OCI-LY7 (cell line): ENCODE data around the gene SENP6.

Experiments used
- EZH2phosphoT487 ChIP-seq: fragments of 200-600 bp; sonication (generic); IDR thresholded peaks from 2 replicates; pipeline ENCODE4 v1.6.1; 2018; ENCODE audit warnings: low read depth, borderline replicate concordance, mild to moderate bottlenecking, mixed run types, antibody characterized with exemption, low read length, moderate library complexity, mixed read lengths
- TF ChIP-seq, protein P1 (sequence below): fragments of 200-600 bp; sonication (generic); conservative IDR thresholded peaks from 2 replicates; pipeline ENCODE4 v1.5.1; 2014; ENCODE audit warnings: mild to moderate bottlenecking, antibody characterized with exemption, low read length, moderate library complexity, mixed read lengths

DNA sequence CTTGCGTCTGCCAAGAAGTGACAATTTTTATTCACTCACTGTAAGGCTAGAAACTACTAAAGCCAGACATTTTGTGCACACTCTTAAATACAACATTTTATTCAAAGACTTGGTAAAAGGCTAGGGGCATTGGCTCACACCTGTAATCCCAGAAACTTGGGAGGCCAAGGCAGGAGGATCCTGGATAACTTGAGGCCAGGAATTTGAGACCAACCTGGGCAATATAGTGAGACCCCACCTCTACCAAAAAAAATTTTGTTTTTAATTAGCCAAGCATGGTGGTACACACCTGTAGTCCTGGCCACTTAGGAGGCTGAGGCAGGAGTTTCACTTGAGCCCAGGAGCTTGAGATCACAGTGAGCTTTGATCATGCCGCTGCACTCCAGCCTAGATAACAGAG is 11.3 kb upstream of the SENP6 start:
- TF ChIP-seq, protein P1, sequence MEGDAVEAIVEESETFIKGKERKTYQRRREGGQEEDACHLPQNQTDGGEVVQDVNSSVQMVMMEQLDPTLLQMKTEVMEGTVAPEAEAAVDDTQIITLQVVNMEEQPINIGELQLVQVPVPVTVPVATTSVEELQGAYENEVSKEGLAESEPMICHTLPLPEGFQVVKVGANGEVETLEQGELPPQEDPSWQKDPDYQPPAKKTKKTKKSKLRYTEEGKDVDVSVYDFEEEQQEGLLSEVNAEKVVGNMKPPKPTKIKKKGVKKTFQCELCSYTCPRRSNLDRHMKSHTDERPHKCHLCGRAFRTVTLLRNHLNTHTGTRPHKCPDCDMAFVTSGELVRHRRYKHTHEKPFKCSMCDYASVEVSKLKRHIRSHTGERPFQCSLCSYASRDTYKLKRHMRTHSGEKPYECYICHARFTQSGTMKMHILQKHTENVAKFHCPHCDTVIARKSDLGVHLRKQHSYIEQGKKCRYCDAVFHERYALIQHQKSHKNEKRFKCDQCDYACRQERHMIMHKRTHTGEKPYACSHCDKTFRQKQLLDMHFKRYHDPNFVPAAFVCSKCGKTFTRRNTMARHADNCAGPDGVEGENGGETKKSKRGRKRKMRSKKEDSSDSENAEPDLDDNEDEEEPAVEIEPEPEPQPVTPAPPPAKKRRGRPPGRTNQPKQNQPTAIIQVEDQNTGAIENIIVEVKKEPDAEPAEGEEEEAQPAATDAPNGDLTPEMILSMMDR: no peak
- TF ChIP-seq EZH2phosphoT487: no peak
